IPS-15b (cell line): Measurements from ENCODE around the gene OOSP2.
"Not testable (repeated sequence)": the region's sequence is repeated elsewhere in the genome, so short reads cannot be mapped to it uniquely, and the experiment has no call there.

Source experiments
- H3K27me3 ChIP-seq: one replicate; pipeline ENCODE4 v1.6.1; 2013; ENCODE audit warnings: low read length; ENCODE audit not compliant: control insufficient read depth, insufficient read depth
- H3K36me3 ChIP-seq: one replicate; pipeline ENCODE4 v1.6.1; 2013; ENCODE audit warnings: low read length; ENCODE audit not compliant: control insufficient read depth, insufficient read depth
- H3K4me1 ChIP-seq: one replicate; pipeline ENCODE4 v1.6.1; 2013; ENCODE audit warnings: mild to moderate bottlenecking, low read length; ENCODE audit not compliant: control insufficient read depth, insufficient read depth
- H3K4me3 ChIP-seq: one replicate; pipeline ENCODE4 v1.5.1; 2013; ENCODE audit warnings: low read depth, low read length
- H3K9ac ChIP-seq: one replicate; pipeline ENCODE4 v1.6.1; 2013; ENCODE audit warnings: low read depth, mild to moderate bottlenecking, low read length
- H3K9me3 ChIP-seq: one replicate; pipeline ENCODE4 v1.6.1; 2013; ENCODE audit warnings: mild to moderate bottlenecking, low read length; ENCODE audit not compliant: control insufficient read depth, insufficient read depth

Gene OOSP2

GRCh38 chr11:60050839-60051238, 10.6 kb downstream of the OOSP2 start:
- H3K27me3 ChIP-seq, H3K4me1 ChIP-seq, H3K9me3 ChIP-seq, H3K4me3 ChIP-seq, H3K9ac ChIP-seq, H3K36me3 ChIP-seq: not testable (repeated sequence)

GRCh38 chr11:60056349-60056969, 16.2 kb downstream of the OOSP2 start, which contains the start of gene MS4A3:
TSS of gene MS4A3 (plus strand) at chr11:60056665. CDS start at chr11:60061161, 4,496 bp downstream.
- H3K4me1 ChIP-seq = no peaks in the 10 kb centered on the region
- no peaks in the 10 kb centered on the region for H3K9me3 ChIP-seq
- no peaks in the 10 kb centered on the region for H3K27me3 ChIP-seq
- H3K36me3 ChIP-seq = no peaks in the 10 kb centered on the region
- H3K4me3 ChIP-seq = no peak within 1 kb of the TSS
- no peak within 1 kb of the TSS for H3K9ac ChIP-seq

- Histone ChIP-seq H3K9ac (no peak overlapping the region), H3K4me1 (no peaks in the 10 kb centered on the region), H3K36me3 (no peaks in the 10 kb centered on the region), H3K9me3 (no peaks in the 10 kb centered on the region), H3K4me3 (no peak overlapping the region), H3K27me3 (no peaks in the 10 kb centered on the region)
Observed at GRCh38 chr11:60059052-60059451, 18.8 kb downstream of the OOSP2 start.

GRCh38 chr11:60059521-60060240, 19.5 kb downstream of the OOSP2 start:
- no peaks in the 10 kb centered on the region for H3K9me3 ChIP-seq
- no peaks in the 10 kb centered on the region for H3K4me1 ChIP-seq
- no peak overlapping the region for H3K4me3 ChIP-seq
- H3K9ac ChIP-seq = no peak overlapping the region
- no peaks in the 10 kb centered on the region for H3K27me3 ChIP-seq
- H3K36me3 ChIP-seq = no peaks in the 10 kb centered on the region

- Histone ChIP-seq H3K4me1 (no peaks in the 10 kb centered on the region), H3K36me3 (no peaks in the 10 kb centered on the region), H3K27me3 (no peaks in the 10 kb centered on the region), H3K4me3 (no peak overlapping the region), H3K9ac (no peak overlapping the region), H3K9me3 (no peaks in the 10 kb centered on the region)
Observed at GRCh38 chr11:60064111-60064510, 23.9 kb downstream of the OOSP2 start.

- Histone ChIP-seq H3K9me3 (no peaks in the 10 kb centered on the region), H3K36me3 (no peaks in the 10 kb centered on the region), H3K27me3 (no peaks in the 10 kb centered on the region), H3K4me1 (no peaks in the 10 kb centered on the region), H3K4me3 (no peak overlapping the region), H3K9ac (no peak overlapping the region)
Observed at GRCh38 chr11:60065801-60066200, 25.6 kb downstream of the OOSP2 start.

- no peaks in the 10 kb centered on the region for H3K36me3 ChIP-seq
- no peaks in the 10 kb centered on the region for H3K27me3 ChIP-seq
- H3K9ac ChIP-seq = no peak overlapping the region
- no peaks in the 10 kb centered on the region for H3K9me3 ChIP-seq
- H3K4me1 ChIP-seq = no peaks in the 10 kb centered on the region
- H3K4me3 ChIP-seq = no peak overlapping the region
Observed at GRCh38 chr11:60069450-60069849, 29.2 kb downstream of the OOSP2 start.

GRCh38 chr11:60071644-60072043, 31.4 kb downstream of the OOSP2 start:
- not testable (repeated sequence) for H3K4me1 ChIP-seq, H3K36me3 ChIP-seq, H3K9me3 ChIP-seq, H3K4me3 ChIP-seq, H3K9ac ChIP-seq, H3K27me3 ChIP-seq

- Histone ChIP-seq H3K9ac (no peak overlapping the region), H3K9me3 (no peaks in the 10 kb centered on the region), H3K4me3 (no peak overlapping the region), H3K4me1 (no peaks in the 10 kb centered on the region), H3K36me3 (no peaks in the 10 kb centered on the region), H3K27me3 (no peaks in the 10 kb centered on the region)
Observed at GRCh38 chr11:60077216-60077817, 37.1 kb downstream of the OOSP2 start.

GRCh38 chr11:60077981-60078380, 37.8 kb downstream of the OOSP2 start:
- Histone ChIP-seq H3K4me1 (no peaks in the 10 kb centered on the region), H3K4me3 (no peak overlapping the region)

GRCh38 chr11:60078745-60079144, 38.5 kb downstream of the OOSP2 start:
- no peaks in the 10 kb centered on the region for H3K9me3 ChIP-seq
- H3K9ac ChIP-seq = no peak overlapping the region
- no peak overlapping the region for H3K4me3 ChIP-seq
- no peaks in the 10 kb centered on the region for H3K4me1 ChIP-seq
- H3K36me3 ChIP-seq = no peaks in the 10 kb centered on the region
- H3K27me3 ChIP-seq = no peaks in the 10 kb centered on the region

More at GRCh38 chr11:60077981-60078380, 37.8 kb downstream of the OOSP2 start:
- Histone ChIP-seq H3K36me3 (no peaks in the 10 kb centered on the region), H3K27me3 (no peaks in the 10 kb centered on the region), H3K9me3 (no peaks in the 10 kb centered on the region), H3K9ac (no peak overlapping the region)

GRCh38 chr11:60080535-60080934, 40.3 kb downstream of the OOSP2 start:
- Histone ChIP-seq H3K4me3 (no peak overlapping the region), H3K36me3 (no peaks in the 10 kb centered on the region), H3K4me1 (no peaks in the 10 kb centered on the region), H3K9ac (no peak overlapping the region), H3K9me3 (no peaks in the 10 kb centered on the region), H3K27me3 (no peaks in the 10 kb centered on the region)
